IMR-90 (cell line): ENCODE measurements around the gene GREB1L.
"Not testable (repeated sequence)": the region's sequence is repeated elsewhere in the genome, so short reads cannot be mapped to it uniquely, and the experiment has no call there.

ENCODE experiments used
- BHLHE40 ChIP-seq: fragments of 150-350 bp; IDR thresholded peaks from 2 replicates; pipeline ENCODE4 v1.6.1; 2016; ENCODE audit warnings: mild to moderate bottlenecking, low read depth, low read length
- CEBPB ChIP-seq: IDR thresholded peaks from 2 replicates; pipeline ENCODE4 v1.6.1; 2012; ENCODE audit warnings: low read depth, low read length, improper control_type of control experiment
- CTCF ChIP-seq: conservative IDR thresholded peaks from 2 replicates; pipeline ENCODE4 v1.5.1; 2012; ENCODE audit warnings: mild to moderate bottlenecking, low read depth, low read length, improper control_type of control experiment
- ELK1 ChIP-seq: fragments of 150-350 bp; IDR thresholded peaks from 2 replicates; pipeline ENCODE4 v1.6.1; 2016; ENCODE audit warnings: low read depth, mild to moderate bottlenecking, low read length, moderate library complexity, borderline replicate concordance
- FOS ChIP-seq: fragments of 150-350 bp; IDR thresholded peaks from 2 replicates; pipeline ENCODE4 v1.6.1; 2016; ENCODE audit warnings: low read depth, low read length
- MAZ ChIP-seq: IDR thresholded peaks from 2 replicates; pipeline ENCODE4 v1.6.1; 2012; ENCODE audit warnings: low read depth, mild to moderate bottlenecking, low read length, improper control_type of control experiment, moderate library complexity, borderline replicate concordance
- MXI1 ChIP-seq: IDR thresholded peaks from 2 replicates; pipeline ENCODE4 v1.6.1; 2012; ENCODE audit warnings: low read depth, mild to moderate bottlenecking, low read length, moderate library complexity, borderline replicate concordance
- NFE2L2 ChIP-seq: fragments of 150-350 bp; IDR thresholded peaks from 2 replicates; pipeline ENCODE4 v1.6.1; 2016; ENCODE audit warnings: low read depth, mild to moderate bottlenecking, low read length
- POLR2A ChIP-seq: IDR thresholded peaks from 2 replicates; pipeline ENCODE4 v1.6.1; 2012; ENCODE audit warnings: mild to moderate bottlenecking, low read depth, low read length
- RAD21 ChIP-seq: IDR thresholded peaks from 2 replicates; pipeline ENCODE4 v1.6.1; 2012; ENCODE audit warnings: low read length, improper control_type of control experiment
- RCOR1 ChIP-seq: IDR thresholded peaks from 2 replicates; pipeline ENCODE4 v1.6.1; 2012; ENCODE audit warnings: mild to moderate bottlenecking, low read length, improper control_type of control experiment; ENCODE audit not compliant: insufficient replicate concordance
- RFX5 ChIP-seq: IDR thresholded peaks from 2 replicates; pipeline ENCODE4 v1.8.0; 2012; ENCODE audit warnings: low read depth, mild to moderate bottlenecking, low read length, moderate library complexity
- SMC3 ChIP-seq: fragments of 150-350 bp; IDR thresholded peaks from 2 replicates; pipeline ENCODE4 v1.6.1; 2016; ENCODE audit warnings: low read depth, mild to moderate bottlenecking, antibody characterized with exemption, low read length, moderate library complexity
- USF2 ChIP-seq: fragments of 150-350 bp; IDR thresholded peaks from 2 replicates; pipeline ENCODE4 v1.6.1; 2017; ENCODE audit warnings: mild to moderate bottlenecking, antibody characterized with exemption, low read length, low read depth

- TF ChIP-seq RAD21, RFX5, POLR2A, USF2, BHLHE40, CTCF, ELK1, SMC3, NFE2L2, MAZ, FOS, CEBPB, MXI1, RCOR1: not testable (repeated sequence)
Measured at GRCh38 chr18:21311980-21312379, 69.9 kb downstream of the GREB1L start.
